PC-3 (cell line): ENCODE results near the gene ANKRD13B. TPM values are rescaled to one million over a fixed set of nuclear protein-coding genes. Genes with fewer than 3 reads are reported as not detected.

Source experiments
- ATAC-seq: fragments of 200-7000 bp; cut with Tn5 transposase; 2 replicates; pipeline ENCODE4 v1.9.1; 2020; ENCODE audit warnings: mild to moderate bottlenecking, moderate library complexity
- BruUV-seq: library from RNA; stranded (reverse); fragments of 400-500 nt; replicated peaks from 2 replicates; lab custom pipeline; 2021; lab: Mats Ljungman, UMichigan
- CTCF ChIA-PET: fragments of 300-600 bp; sonication (Branson Sonifier 250); formaldehyde crosslinking; loops from one replicate; lab custom pipeline; 2022; ENCODE audit warnings: antibody characterized with exemption; lab: Charles Lee
- POLR2A ChIA-PET: fragments of 300-600 bp; sonication (Branson Sonifier 250); formaldehyde crosslinking; loops from one replicate; lab custom pipeline; 2022; ENCODE audit warnings: antibody characterized with exemption; ENCODE audit not compliant: unreplicated experiment; lab: Charles Lee
- DNase-seq: peaks from one replicate; pipeline ENCODE4 v3.0.0-alpha.2; 2015
- H2AFZ ChIP-seq: fragments of 300-600 bp; sonication (generic); 2 replicates; pipeline ENCODE4 v1.6.0; 2016; ENCODE audit warnings: antibody characterized with exemption, low read length
- H3F3A ChIP-seq: fragments of 300-600 bp; sonication (generic); one replicate; pipeline ENCODE4 v1.6.0; 2017; ENCODE audit warnings: antibody characterized with exemption, low read length, control low read depth, mild to moderate bottlenecking; ENCODE audit not compliant: unreplicated experiment
- H3K27ac ChIP-seq: fragments of 300-600 bp; sonication (generic); 2 replicates; pipeline ENCODE4 v1.5.1; 2016; ENCODE audit warnings: mild to moderate bottlenecking, low read length
- H3K27me3 ChIP-seq: fragments of 300-600 bp; sonication (generic); 2 replicates; pipeline ENCODE4 v1.6.1; 2016; ENCODE audit warnings: low read length, mixed read lengths
- H3K36me3 ChIP-seq: fragments of 300-600 bp; sonication (generic); 2 replicates; pipeline ENCODE4 v1.6.1; 2016; ENCODE audit warnings: low read depth, mixed run types, low read length, mixed read lengths
- H3K4me1 ChIP-seq: fragments of 300-600 bp; sonication (generic); 2 replicates; pipeline ENCODE4 v1.5.1; 2016; ENCODE audit warnings: low read length; ENCODE audit not compliant: insufficient read depth
- H3K4me2 ChIP-seq: fragments of 300-600 bp; sonication (generic); 2 replicates; pipeline ENCODE4 v1.6.0; 2016; ENCODE audit warnings: low read length
- H3K4me3 ChIP-seq: fragments of 300-600 bp; sonication (generic); 2 replicates; pipeline ENCODE4 v1.5.1; 2016; ENCODE audit warnings: mild to moderate bottlenecking, low read length, mixed read lengths
- H3K79me2 ChIP-seq: fragments of 300-600 bp; sonication (generic); 2 replicates; pipeline ENCODE4 v1.6.1; 2017; ENCODE audit warnings: low read length, mixed read lengths
- H3K9ac ChIP-seq: fragments of 300-600 bp; sonication (generic); 2 replicates; pipeline ENCODE4 v1.6.0; 2016; ENCODE audit warnings: mild to moderate bottlenecking, low read length
- H3K9me2 ChIP-seq: fragments of 300-600 bp; sonication (generic); replicated peaks from 2 replicates; pipeline ENCODE4 v1.6.1; 2016; ENCODE audit warnings: mixed run types, low read length, mixed read lengths
- H3K9me3 ChIP-seq: fragments of 300-600 bp; sonication (generic); 2 replicates; pipeline ENCODE4 v1.6.1; 2016; ENCODE audit warnings: low read length, mixed read lengths
- H4K20me1 ChIP-seq: fragments of 300-600 bp; sonication (generic); 2 replicates; pipeline ENCODE4 v1.6.1; 2016; ENCODE audit warnings: low read length, mixed read lengths
- CTCF ChIP-seq: fragments of 300-600 bp; sonication (generic); conservative IDR thresholded peaks from 2 replicates; pipeline ENCODE4 v1.5.1; 2017; ENCODE audit warnings: antibody characterized with exemption, low read depth, mild to moderate bottlenecking, low read length
- EZH2 ChIP-seq: fragments of 300-600 bp; sonication (generic); IDR thresholded peaks from one replicate; pipeline ENCODE4 v1.6.1; 2017; ENCODE audit warnings: antibody characterized with exemption, mild to moderate bottlenecking, low read length; ENCODE audit not compliant: unreplicated experiment
- EZH2phosphoT487 ChIP-seq: fragments of 300-600 bp; sonication (generic); IDR thresholded peaks from 2 replicates; pipeline ENCODE4 v1.6.1; 2018; ENCODE audit warnings: mild to moderate bottlenecking, antibody characterized with exemption, low read length, borderline replicate concordance
- intact Hi-C: fragments of 100-400 bp; cut with micrococcal nuclease; formaldehyde crosslinking; loops from 2 replicates; pipeline ENCODE4 v1.9.0; 2023
- total RNA-seq: library from RNA; depleted of rRNA; stranded (reverse); fragments of >200 nt; gene quantifications from 2 replicates; pipeline ENCODE4 v1.2.3, GENCODE V29; 2014

ANKRD13B gene
- total RNA-seq, 1 experiment from 2014 or later = 11.2 TPM

GRCh38 chr17:29628644-29629043 is 35.7 kb downstream of the ANKRD13B start:
- Histone ChIP-seq H3K9me3 (no peaks in the 10 kb centered on the region), H3K4me3 (no peak overlapping the region), H3K36me3 (no peaks in the 10 kb centered on the region), H3K27ac (no peak overlapping the region), H3K9ac (no peak overlapping the region), H3K27me3 (no peaks in the 10 kb centered on the region), H3K4me2 (no peak overlapping the region), H3K9me2 (no peaks in the 10 kb centered on the region), H2AFZ (no peak overlapping the region), H3F3A (no peaks in the 10 kb centered on the region), H3K4me1 (peaks cover 8% of the 10 kb centered on the region), H4K20me1 (no peaks in the 10 kb centered on the region), H3K79me2 (no peaks in the 10 kb centered on the region)
- intact Hi-C loops = no loop called here
- no TSS peak for BruUV-seq
- POLR2A ChIA-PET = no interaction called here
- no peak for DNase-seq
- TF ChIP-seq CTCF = no peak
- TF ChIP-seq EZH2phosphoT487 = no peak
- TF ChIP-seq EZH2 = no peak
- CTCF ChIA-PET = no interaction called here
- ATAC-seq = no peak

GRCh38 chr17:29629839-29630238 is 36.9 kb downstream of the ANKRD13B start:
- Histone ChIP-seq H4K20me1 (no peaks in the 10 kb centered on the region), H3K4me2 (no peak overlapping the region), H3K4me3 (no peak overlapping the region), H3K27ac (no peak overlapping the region), H3K9ac (no peak overlapping the region), H2AFZ (no peak overlapping the region), H3K9me2 (no peaks in the 10 kb centered on the region), H3K9me3 (no peaks in the 10 kb centered on the region), H3K27me3 (no peaks in the 10 kb centered on the region), H3F3A (no peaks in the 10 kb centered on the region), H3K36me3 (no peaks in the 10 kb centered on the region), H3K79me2 (no peaks in the 10 kb centered on the region), H3K4me1 (0 out of 2 replicates have a peak, but pooled peaks cover 3% of the 10 kb centered on the region)
- ChIA-PET POLR2A (no interaction called here), CTCF (no interaction called here)
- TF ChIP-seq EZH2phosphoT487 (no peak), EZH2 (no peak), CTCF (no peak)
- no TSS peak for BruUV-seq
- DNase-seq (no peak), ATAC-seq (no peak)
- intact Hi-C loops = no loop called here

- no peaks in the 10 kb centered on the region for H4K20me1 ChIP-seq
- H3K36me3 ChIP-seq = no peaks in the 10 kb centered on the region
- H3K4me2 ChIP-seq = no peak overlapping the region
- ChIA-PET CTCF (no interaction called here), POLR2A (no interaction called here)
- no peaks in the 10 kb centered on the region for H3K79me2 ChIP-seq
- H2AFZ ChIP-seq = no peak overlapping the region
- no peaks in the 10 kb centered on the region for H3K4me1 ChIP-seq
- no peaks in the 10 kb centered on the region for H3K9me3 ChIP-seq
- H3F3A ChIP-seq = no peaks in the 10 kb centered on the region
- H3K27ac ChIP-seq = no peak overlapping the region
- DNase-seq = no peak
- H3K4me3 ChIP-seq = no peak overlapping the region
- H3K9ac ChIP-seq = no peak overlapping the region
- H3K27me3 ChIP-seq = no peaks in the 10 kb centered on the region
- intact Hi-C loops = no loop called here
- ATAC-seq = no peak
- no TSS peak for BruUV-seq
- no peak for TF ChIP-seq EZH2phosphoT487
- no peak for TF ChIP-seq EZH2
- TF ChIP-seq CTCF = no peak
- H3K9me2 ChIP-seq = no peaks in the 10 kb centered on the region
These were observed 37.8 kb downstream of the ANKRD13B start for GRCh38 chr17:29630630-29631193.
